Measurements from ENCODE around the gene PLA2G4D. TPM values are rescaled to one million over a fixed set of nuclear protein-coding genes. Genes with fewer than 3 reads are reported as not detected.

The PLA2G4D gene
- total and polyA plus RNA-seq, 2 experiments from 2014 or later, result 0.07 to 0.15 TPM

- H3K4me1 ChIP-seq (ENCODE audit: insufficient read depth), result no peaks in the 10 kb centered on the region
- H3K36me3 ChIP-seq (ENCODE audit: insufficient read depth), result no peaks in the 10 kb centered on the region
- Mint-ChIP-seq H3K4me1 (no peaks in the 10 kb centered on the region; the same call in 2 of the 3 replicates), H3K9me3 (peaks cover 29% of the 10 kb centered on the region), H3K27me3 (ENCODE audit: insufficient read depth, low read depth, poor library complexity) (peaks cover 3% of the 10 kb centered on the region), H3K27ac (no peak overlapping the region; the same call in 1 of the 2 replicates), H3K4me3 (no peak overlapping the region), H3K36me3 (ENCODE audit: low read depth) (peaks cover 15% of the 10 kb centered on the region)
- no peak overlapping the region for H3K27ac ChIP-seq (ENCODE audit: low read depth)
- H4K20me1 ChIP-seq (replicated peaks; ENCODE audit: insufficient read depth), result no peaks in the 10 kb centered on the region
- no peaks in the 10 kb centered on the region for H3K9me2 ChIP-seq (ENCODE audit: insufficient read depth)
- peak in 1 of 2 experiments; percentile 20; a peak in 1 of 4 replicates for TF ChIP-seq CTCF (conservative IDR thresholded peaks at IDR 0.05; ENCODE audit: low read depth in 2 of 2)
- TF ChIP-seq REST (IDR thresholded peaks at IDR 0.05; ENCODE audit: unreplicated experiment), result no peak
- no peaks in the 10 kb centered on the region for H3F3A ChIP-seq (replicated peaks; ENCODE audit: low read depth)
- no peaks in the 10 kb centered on the region for H3K79me2 ChIP-seq (replicated peaks; ENCODE audit: insufficient read depth)
- H3K27me3 ChIP-seq (ENCODE audit: insufficient read depth), result no peaks in the 10 kb centered on the region
- ATAC-seq (no peak), DNase-seq (ENCODE audit: low spot score) (no peak)
- H3K4me2 ChIP-seq, result no peak overlapping the region
- no peak overlapping the region for H2AFZ ChIP-seq
- H3K4me3 ChIP-seq, result no peak overlapping the region
These were observed 75.8 kb downstream of the PLA2G4D start for GRCh38 chr15:42018306-42019224.

Other genes with a start within 250 kb of the PLA2G4D start
- 1.0 and 1.1 TPM in 2 replicates for gene SPTBN5, start 200.5 kb downstream of the PLA2G4D start, total RNA-seq (2014; rRNA removed; shearing (Covaris generic))
- gene SPTBN5, start 200.5 kb downstream of the PLA2G4D start, polyA plus RNA-seq (2016; fragmentation: Nextera tagmentation; extraction: Ambion mirVana), result 0.31 and 0.57 TPM in 2 replicates
- gene EHD4, start 122.0 kb downstream of the PLA2G4D start, total RNA-seq (2014; rRNA removed; shearing (Covaris generic)), result 30.6 and 31.0 TPM in 2 replicates
- gene EHD4, start 122.0 kb downstream of the PLA2G4D start, polyA plus RNA-seq (2016; fragmentation: Nextera tagmentation; extraction: Ambion mirVana), result 11.2 and 13.0 TPM in 2 replicates
- gene PLA2G4E, start 73.5 kb downstream of the PLA2G4D start, total RNA-seq (2014; rRNA removed; shearing (Covaris generic)), result not detected in 2 replicates
- not detected in 2 replicates for gene PLA2G4E, start 73.5 kb downstream of the PLA2G4D start, polyA plus RNA-seq (2016; fragmentation: Nextera tagmentation; extraction: Ambion mirVana)
- gene PLA2G4F, start 62.1 kb upstream of the PLA2G4D start, total RNA-seq (2014; rRNA removed; shearing (Covaris generic)), result not detected in 2 replicates
- gene PLA2G4F, start 62.1 kb upstream of the PLA2G4D start, polyA plus RNA-seq (2016; fragmentation: Nextera tagmentation; extraction: Ambion mirVana), result not detected in 2 replicates
- gene VPS39, start 113.7 kb upstream of the PLA2G4D start, total RNA-seq (2014; rRNA removed; shearing (Covaris generic)), result 45.1 and 46.1 TPM in 2 replicates
- 14.1 and 14.9 TPM in 2 replicates for gene VPS39, start 113.7 kb upstream of the PLA2G4D start, polyA plus RNA-seq (2016; fragmentation: Nextera tagmentation; extraction: Ambion mirVana)
- gene GANC, start 178.6 kb upstream of the PLA2G4D start, total RNA-seq (2014; rRNA removed; shearing (Covaris generic)), result 11.1 and 12.6 TPM in 2 replicates
- gene GANC, start 178.6 kb upstream of the PLA2G4D start, polyA plus RNA-seq (2016; fragmentation: Nextera tagmentation; extraction: Ambion mirVana), result 7.4 and 8.3 TPM in 2 replicates
- gene TMEM87A, start 178.9 kb upstream of the PLA2G4D start, total RNA-seq (2014; rRNA removed; shearing (Covaris generic)), result 38.8 and 43.5 TPM in 2 replicates
- gene TMEM87A, start 178.9 kb upstream of the PLA2G4D start, polyA plus RNA-seq (2016; fragmentation: Nextera tagmentation; extraction: Ambion mirVana), result 41.8 and 42.0 TPM in 2 replicates